ENCODE results near the gene FZD4.
A peak's percentile ranks its signal among the peaks of the same experiment; 100 is the strongest.

FZD4 gene

GRCh38 chr11:86991341-86991740, 36.1 kb upstream of the FZD4 start:
- TF ChIP-seq CTCF (IDR thresholded peaks at IDR 0.05): no peak
- Histone ChIP-seq H3K4me3 (no peak overlapping the region), H3K27ac (no peak overlapping the region)
- DNase-seq (ENCODE audit: low spot score): no peak

- Histone ChIP-seq H3K4me3 (no peak overlapping the region), H3K27ac (no peak overlapping the region)
- DNase-seq (ENCODE audit: low spot score): no peak
- no peak for TF ChIP-seq CTCF (IDR thresholded peaks at IDR 0.05)
Measured at GRCh38 chr11:86990515-86990914, 35.3 kb upstream of the FZD4 start.

- peak overlapping the region in 1 of 2 donors; percentile 34 for H3K27ac ChIP-seq
Measured at GRCh38 chr11:86990031-86990430, 34.8 kb upstream of the FZD4 start.

GRCh38 chr11:86988351-86988881, 33.2 kb upstream of the FZD4 start:
- Histone ChIP-seq H3K4me3 (no peak overlapping the region), H3K27ac (no peak overlapping the region)
- DNase-seq (ENCODE audit: low spot score): no peak
- TF ChIP-seq CTCF (IDR thresholded peaks at IDR 0.05): no peak

More at GRCh38 chr11:86990031-86990430, 34.8 kb upstream of the FZD4 start:
- no peak for TF ChIP-seq CTCF (IDR thresholded peaks at IDR 0.05)
- no peak for DNase-seq (ENCODE audit: low spot score)
- no peak overlapping the region for H3K4me3 ChIP-seq

- Histone ChIP-seq H3K4me3 (no peak overlapping the region), H3K27ac (no peak overlapping the region)
- DNase-seq (ENCODE audit: low spot score): no peak
- no peak for TF ChIP-seq CTCF (IDR thresholded peaks at IDR 0.05)
Measured at GRCh38 chr11:86987679-86988078, 32.5 kb upstream of the FZD4 start.

GRCh38 chr11:86984701-86985100, 29.5 kb upstream of the FZD4 start:
- Histone ChIP-seq H3K27ac (no peak overlapping the region), H3K4me3 (no peak overlapping the region)
- no peak for TF ChIP-seq CTCF (IDR thresholded peaks at IDR 0.05)
- no peak for DNase-seq (ENCODE audit: low spot score)

GRCh38 chr11:86983021-86983488, 27.9 kb upstream of the FZD4 start:
- H3K4me3 ChIP-seq: no peak overlapping the region
- peak overlapping the region in 1 of 2 donors; percentile 52 for H3K27ac ChIP-seq
- no peak for TF ChIP-seq CTCF (IDR thresholded peaks at IDR 0.05)
- no peak for DNase-seq (ENCODE audit: low spot score)
